Gastroesophageal sphincter (tissue), 4 donors: ENCODE results near the gene ICA1. TPM values are rescaled to one million over a fixed set of nuclear protein-coding genes. Genes with fewer than 3 reads are reported as not detected.
A peak's percentile ranks its signal among the peaks of the same experiment; 100 is the strongest.

Experiments
- ATAC-seq: fragments of 150-250 bp; one replicate; pipeline ENCODE4 v1.9.1; 2016; ENCODE audit warnings: mild to moderate bottlenecking, moderate library complexity
- H3K27ac ChIP-seq, 4 donors: fragments of 200-600 bp; sonication (generic) in 3 of 4; 1 replicate in 3 of 4; 2 replicates in 1 of 4; pipeline ENCODE4 v1.5.1; 2016 to 2019
- H3K27me3 ChIP-seq: fragments of 200-600 bp; sonication (generic); one replicate; pipeline ENCODE4 v1.5.1; 2019
- H3K36me3 ChIP-seq, 2 donors: fragments of 200-600 bp; sonication (generic); one replicate each; pipeline ENCODE4 v1.5.1; 2019; ENCODE audit warnings: control low read depth in 1 of 2
- H3K4me1 ChIP-seq, 3 donors: fragments of 200-600 bp; sonication (generic); 1 replicate in 2 of 3; 2 replicates in 1 of 3; pipeline ENCODE4 v1.5.1; 2016 to 2019; ENCODE audit warnings: control low read depth in 2 of 3
- H3K4me3 ChIP-seq, 2 donors: fragments of 200-600 bp; sonication (generic); one replicate each; pipeline ENCODE4 v1.5.1; 2019; ENCODE audit warnings: mild to moderate bottlenecking in 1 of 2, moderate library complexity in 1 of 2
- H3K9me3 ChIP-seq, 3 donors: fragments of 200-600 bp; sonication (generic); one replicate each; pipeline ENCODE4 v1.5.1; 2017 to 2019; ENCODE audit warnings: control low read depth in 2 of 3
- EP300 ChIP-seq: sonication (generic); formaldehyde crosslinking; IDR thresholded peaks from one replicate; pipeline ENCODE4 v1.6.1; 2017; ENCODE audit warnings: antibody characterized with exemption, mild to moderate bottlenecking
- POLR2A ChIP-seq, 2 donors: fragments of 450-650 bp; IDR thresholded peaks; one replicate each; pipeline ENCODE4 v1.6.1; 2017; ENCODE audit warnings: antibody characterized with exemption in 2 of 2, mild to moderate bottlenecking in 2 of 2, moderate library complexity in 1 of 2
- POLR2AphosphoS5 ChIP-seq: sonication (generic); formaldehyde crosslinking; IDR thresholded peaks from one replicate; pipeline ENCODE4 v1.6.1; 2017; ENCODE audit warnings: antibody characterized with exemption
- WGBS, 2 donors: methylation state at CpG; one replicate each; pipeline ENCODE4 v1.1.5; 2018; ENCODE audit warnings: low coverage in 1 of 2; 5-methylcytosine and 5-hydroxymethylcytosine counted together
- total RNA-seq, 4 donors: library from RNA; depleted of rRNA; stranded (reverse); fragments of >200 nt; gene quantifications; one replicate each; pipeline ENCODE4 v1.1.0, GENCODE V29; 2016
- TF ChIP-seq, protein P1 (sequence below), 4 experiments: fragments of 200-600 bp in 2 of 4; fragments of 450-650 bp in 2 of 4; sonication (generic) in 1 of 4; IDR thresholded peaks; one replicate each; pipeline ENCODE4 v1.5.1; 2017 to 2019; ENCODE audit warnings: antibody characterized with exemption in 4 of 4, mild to moderate bottlenecking in 2 of 4, moderate library complexity in 2 of 4

ICA1 gene
- total RNA-seq, 4 donors from 2014 or later: 6.6 to 11.7 (median 8.2) TPM

DNA sequence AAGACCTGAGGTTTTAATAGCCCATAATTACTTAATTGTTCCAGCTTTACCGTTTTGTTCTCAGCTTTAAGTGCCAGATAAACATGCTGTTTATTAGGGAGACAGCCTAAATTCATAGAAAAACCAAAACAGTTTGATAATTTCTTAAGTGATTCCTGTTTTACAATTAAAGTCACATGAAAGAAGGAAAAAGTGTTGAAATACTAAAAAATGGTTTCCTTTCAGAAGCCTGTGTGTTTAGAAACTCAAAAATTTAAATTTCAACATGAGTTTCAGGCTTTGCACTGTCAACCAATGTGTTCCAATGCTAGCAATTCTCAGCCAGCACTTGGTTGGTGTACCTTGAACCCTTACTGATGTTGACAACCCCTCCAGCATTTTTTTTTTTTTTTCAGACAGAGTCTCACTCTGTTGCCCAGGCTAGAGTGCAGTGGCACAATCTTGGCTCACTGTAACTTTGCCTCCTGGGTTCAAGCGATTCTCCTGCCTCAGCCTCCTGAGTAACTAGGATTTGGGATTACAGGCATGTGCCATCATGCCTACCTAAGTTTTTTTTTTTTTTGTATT, 135.3 kb downstream of the ICA1 start:
- no peak overlapping the region for H3K27ac ChIP-seq
- no peaks in the 10 kb centered on the region for H3K9me3 ChIP-seq
- no peaks in the 10 kb centered on the region for H3K36me3 ChIP-seq
- no peaks in the 10 kb centered on the region for H3K27me3 ChIP-seq
- no peak overlapping the region for H3K4me3 ChIP-seq
- ATAC-seq: no peak
- 67 to 88% methylated on average over 1 to 2 of the region's 2 CpGs for WGBS, 2 donors
- TF ChIP-seq, protein P1, sequence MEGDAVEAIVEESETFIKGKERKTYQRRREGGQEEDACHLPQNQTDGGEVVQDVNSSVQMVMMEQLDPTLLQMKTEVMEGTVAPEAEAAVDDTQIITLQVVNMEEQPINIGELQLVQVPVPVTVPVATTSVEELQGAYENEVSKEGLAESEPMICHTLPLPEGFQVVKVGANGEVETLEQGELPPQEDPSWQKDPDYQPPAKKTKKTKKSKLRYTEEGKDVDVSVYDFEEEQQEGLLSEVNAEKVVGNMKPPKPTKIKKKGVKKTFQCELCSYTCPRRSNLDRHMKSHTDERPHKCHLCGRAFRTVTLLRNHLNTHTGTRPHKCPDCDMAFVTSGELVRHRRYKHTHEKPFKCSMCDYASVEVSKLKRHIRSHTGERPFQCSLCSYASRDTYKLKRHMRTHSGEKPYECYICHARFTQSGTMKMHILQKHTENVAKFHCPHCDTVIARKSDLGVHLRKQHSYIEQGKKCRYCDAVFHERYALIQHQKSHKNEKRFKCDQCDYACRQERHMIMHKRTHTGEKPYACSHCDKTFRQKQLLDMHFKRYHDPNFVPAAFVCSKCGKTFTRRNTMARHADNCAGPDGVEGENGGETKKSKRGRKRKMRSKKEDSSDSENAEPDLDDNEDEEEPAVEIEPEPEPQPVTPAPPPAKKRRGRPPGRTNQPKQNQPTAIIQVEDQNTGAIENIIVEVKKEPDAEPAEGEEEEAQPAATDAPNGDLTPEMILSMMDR (IDR thresholded peaks at IDR 0.05): no peak
- TF ChIP-seq POLR2AphosphoS5 (no peak), EP300 (no peak), POLR2A (IDR thresholded peaks at IDR 0.05) (no peak)
- H3K4me1 ChIP-seq: no peaks in the 10 kb centered on the region

- no peaks in the 10 kb centered on the region for H3K9me3 ChIP-seq
- no peaks in the 10 kb centered on the region for H3K36me3 ChIP-seq
- 60 to 65% methylated on average over 1 to 5 of the region's 8 CpGs for WGBS, 2 donors
- ATAC-seq: peak; percentile 23
- H3K4me3 ChIP-seq: no peak overlapping the region
- no peaks in the 10 kb centered on the region for H3K4me1 ChIP-seq
- no peak overlapping the region for H3K27ac ChIP-seq
- TF ChIP-seq EP300 (no peak), POLR2A (IDR thresholded peaks at IDR 0.05) (no peak), POLR2AphosphoS5 (no peak)
- TF ChIP-seq, protein P1 (IDR thresholded peaks at IDR 0.05): no peak
- H3K27me3 ChIP-seq: no peaks in the 10 kb centered on the region
These were observed 136.1 kb downstream of the ICA1 start for GRCh38 chr7:8125680-8126444.

GRCh38 chr7:8121243-8121642, 140.7 kb downstream of the ICA1 start:
- no peaks in the 10 kb centered on the region for H3K27me3 ChIP-seq
- no peaks in the 10 kb centered on the region for H3K9me3 ChIP-seq
- no peak for ATAC-seq
- WGBS, 2 donors: 71 to 92% methylated on average over 2 to 3 of the region's 3 CpGs
- no peaks in the 10 kb centered on the region for H3K4me1 ChIP-seq
- H3K36me3 ChIP-seq: no peaks in the 10 kb centered on the region
- H3K4me3 ChIP-seq: no peak overlapping the region
- H3K27ac ChIP-seq: no peak overlapping the region
- TF ChIP-seq, protein P1 (IDR thresholded peaks at IDR 0.05): no peak
- TF ChIP-seq POLR2AphosphoS5: no peak
- TF ChIP-seq POLR2A (IDR thresholded peaks at IDR 0.05): no peak
- TF ChIP-seq EP300: no peak

DNA sequence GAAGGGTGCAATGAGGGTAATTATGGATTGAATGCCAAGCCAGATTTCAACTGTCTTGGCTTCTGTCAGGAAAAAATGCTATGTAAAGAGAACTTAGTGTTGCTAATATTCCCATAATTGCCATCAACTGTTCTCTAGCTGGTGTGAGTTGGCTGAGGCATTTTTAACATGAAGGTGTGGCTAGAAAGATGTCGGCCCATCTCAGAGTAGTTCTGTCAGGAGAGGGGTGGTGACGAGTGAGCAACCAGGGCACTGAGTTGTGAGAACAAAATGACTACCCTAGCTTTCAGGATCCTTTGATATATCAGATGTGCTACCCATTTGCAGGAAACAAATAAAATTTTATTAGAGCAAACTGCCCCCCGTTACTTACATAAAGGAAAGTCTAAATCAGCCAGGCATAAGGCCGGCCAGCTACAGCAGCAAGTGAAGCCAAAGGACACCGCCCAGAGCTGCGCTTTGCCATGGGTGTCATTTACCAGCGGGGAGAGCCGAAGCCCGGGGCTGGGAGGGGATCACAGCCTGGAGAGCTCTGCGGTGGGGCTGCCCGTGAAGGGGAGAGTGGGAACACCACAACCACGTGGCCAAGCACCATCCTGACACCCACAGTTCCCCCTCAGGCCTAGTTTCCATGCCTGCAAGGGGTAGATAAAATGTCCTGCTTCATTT, 141.4 kb downstream of the ICA1 start:
- H3K9me3 ChIP-seq: no peaks in the 10 kb centered on the region
- no peak overlapping the region for H3K4me3 ChIP-seq
- no peaks in the 10 kb centered on the region for H3K27me3 ChIP-seq
- H3K36me3 ChIP-seq: no peaks in the 10 kb centered on the region
- H3K4me1 ChIP-seq: no peaks in the 10 kb centered on the region
- H3K27ac ChIP-seq: no peak overlapping the region
- TF ChIP-seq POLR2AphosphoS5 (no peak), EP300 (no peak), POLR2A (IDR thresholded peaks at IDR 0.05) (no peak)
- TF ChIP-seq, protein P1 (IDR thresholded peaks at IDR 0.05): no peak
- WGBS, 2 donors: 82 to 85% methylated on average over 7 to 9 of the region's 12 CpGs
- no peak for ATAC-seq
